IMR-90 (cell line): Measurements from ENCODE around the gene MYO7B. TPM values are rescaled to one million over a fixed set of nuclear protein-coding genes. Genes with fewer than 3 reads are reported as not detected.

Experiments
- ATAC-seq: fragments of 200-7000 bp; cut with Tn5 transposase; 2 replicates; pipeline ENCODE4 v1.9.1; 2020; ENCODE audit warnings: low read depth, mild to moderate bottlenecking, moderate library complexity
- BruUV-seq: library from RNA; stranded (reverse); fragments of 400-500 nt; replicated peaks from 2 replicates; lab custom pipeline; 2021; lab: Mats Ljungman, UMichigan
- CTCF ChIA-PET: fragments of 300-600 bp; formaldehyde crosslinking; extraction: SDS; loops from one replicate; lab custom pipeline; 2021; ENCODE audit warnings: antibody characterized with exemption; lab: Yijun Ruan, JAX
- POLR2A ChIA-PET: fragments of 300-600 bp; sonication (Branson Sonifier 250); formaldehyde crosslinking; loops from one replicate; lab custom pipeline; 2022; ENCODE audit warnings: antibody characterized with exemption; ENCODE audit not compliant: unreplicated experiment; lab: Charles Lee
- DNase-seq: peaks from one replicate; pipeline ENCODE4 v3.0.0; 2013
- H2AFZ ChIP-seq: replicated peaks from 2 replicates; pipeline ENCODE3; 2013; ENCODE audit warnings: low read length, mild to moderate bottlenecking; ENCODE audit not compliant: poor library complexity
- H2AK5ac ChIP-seq: 2 replicates; pipeline ENCODE4 v1.6.1; 2013; ENCODE audit warnings: low read depth, low read length, inconsistent platforms
- H2AK9ac ChIP-seq: replicated peaks from 2 replicates; pipeline ENCODE3; 2013; ENCODE audit warnings: mild to moderate bottlenecking, low read depth, low read length, moderate library complexity; ENCODE audit not compliant: poor library complexity
- H2BK120ac ChIP-seq: 2 replicates; pipeline ENCODE4 v1.6.1; 2013; ENCODE audit warnings: low read depth, low read length, inconsistent platforms
- H2BK15ac ChIP-seq: 3 replicates; pipeline ENCODE4 v1.6.1; 2013; ENCODE audit warnings: low read depth, low read length, inconsistent platforms
- H2BK20ac ChIP-seq: 2 replicates; pipeline ENCODE4 v1.6.1; 2013; ENCODE audit warnings: low read depth, mild to moderate bottlenecking, inconsistent platforms, low read length, moderate library complexity
- H2BK5ac ChIP-seq: 2 replicates; pipeline ENCODE4 v1.6.1; 2013; ENCODE audit warnings: mild to moderate bottlenecking, low read depth, low read length, inconsistent platforms; ENCODE audit not compliant: poor library complexity, severe bottlenecking
- H3K14ac ChIP-seq: replicated peaks from 2 replicates; pipeline ENCODE4 v1.6.1; 2013; ENCODE audit warnings: low read depth, low read length, inconsistent platforms
- H3K18ac ChIP-seq: 2 replicates; pipeline ENCODE4 v1.6.1; 2013; ENCODE audit warnings: low read depth, low read length, control low read depth
- H3K23ac ChIP-seq: 2 replicates; pipeline ENCODE4 v1.6.1; 2013; ENCODE audit warnings: low read depth, low read length, inconsistent platforms
- H3K27ac ChIP-seq: 2 replicates; pipeline ENCODE4 v1.5.1; 2013; ENCODE audit warnings: mild to moderate bottlenecking, control low read depth, low read length; ENCODE audit not compliant: insufficient read depth
- H3K27me3 ChIP-seq: 2 replicates; pipeline ENCODE4 v1.6.1; 2013; ENCODE audit warnings: low read length; ENCODE audit not compliant: control insufficient read depth, insufficient read depth
- H3K36me3 ChIP-seq: 2 replicates; pipeline ENCODE4 v1.6.1; 2013; ENCODE audit warnings: low read length, mixed read lengths; ENCODE audit not compliant: control insufficient read depth, insufficient read depth
- H3K4ac ChIP-seq: 2 replicates; pipeline ENCODE4 v1.6.1; 2013; ENCODE audit warnings: low read depth, low read length, inconsistent platforms
- H3K4me1 ChIP-seq: 2 replicates; pipeline ENCODE4 v1.6.1; 2013; ENCODE audit warnings: low read length, mixed read lengths; ENCODE audit not compliant: control insufficient read depth, insufficient read depth
- H3K4me2 ChIP-seq: 2 replicates; pipeline ENCODE4 v1.6.1; 2013; ENCODE audit warnings: low read depth, mild to moderate bottlenecking, control low read depth, low read length, moderate library complexity
- H3K4me3 ChIP-seq: 2 replicates; pipeline ENCODE4 v1.5.1; 2013; ENCODE audit warnings: low read depth, mild to moderate bottlenecking, control low read depth, low read length, moderate library complexity; ENCODE audit not compliant: insufficient read depth
- H3K56ac ChIP-seq: 2 replicates; pipeline ENCODE4 v1.6.1; 2013; ENCODE audit warnings: low read length, inconsistent platforms; ENCODE audit not compliant: insufficient read depth; ENCODE audit errors: extremely low read depth
- H3K79me1 ChIP-seq, 2 experiments: 2 replicates each; pipeline ENCODE4 v1.6.1; 2013; ENCODE audit warnings: low read length in 2 of 2, inconsistent platforms in 1 of 2, low read depth in 1 of 2
- H3K9ac ChIP-seq: 2 replicates; pipeline ENCODE4 v1.6.1; 2013; ENCODE audit warnings: low read depth, low read length, control low read depth
- H3K9me1 ChIP-seq: 2 replicates; pipeline ENCODE4 v1.6.1; 2013; ENCODE audit warnings: low read length, inconsistent platforms; ENCODE audit not compliant: insufficient read depth
- H3K9me3 ChIP-seq: 2 replicates; pipeline ENCODE4 v1.6.1; 2013; ENCODE audit warnings: low read length; ENCODE audit not compliant: control insufficient read depth, insufficient read depth
- H4K20me1 ChIP-seq: 2 replicates; pipeline ENCODE4 v1.6.1; 2013; ENCODE audit warnings: low read length, inconsistent platforms; ENCODE audit not compliant: insufficient read depth
- H4K5ac ChIP-seq: 2 replicates; pipeline ENCODE4 v1.6.1; 2013; ENCODE audit warnings: mild to moderate bottlenecking, low read depth, low read length, control low read depth
- H4K8ac ChIP-seq, 2 experiments: 2 replicates each; pipeline ENCODE4 v1.6.1; 2013; ENCODE audit warnings: low read depth in 2 of 2, low read length in 2 of 2, control low read depth in 1 of 2, inconsistent platforms in 1 of 2
- H4K91ac ChIP-seq: 2 replicates; pipeline ENCODE4 v1.6.1; 2013; ENCODE audit warnings: low read depth, low read length, inconsistent platforms; ENCODE audit not compliant: insufficient read depth
- CEBPB ChIP-seq: IDR thresholded peaks from 2 replicates; pipeline ENCODE4 v1.6.1; 2012; ENCODE audit warnings: low read depth, low read length, improper control_type of control experiment
- CHD1 ChIP-seq: IDR thresholded peaks from 2 replicates; pipeline ENCODE4 v1.6.1; 2012; ENCODE audit warnings: low read depth, low read length, improper control_type of control experiment
- FOS ChIP-seq: fragments of 150-350 bp; IDR thresholded peaks from 2 replicates; pipeline ENCODE4 v1.6.1; 2016; ENCODE audit warnings: low read depth, low read length
- MAFK ChIP-seq: IDR thresholded peaks from 2 replicates; pipeline ENCODE4 v1.6.1; 2012; ENCODE audit warnings: low read depth, low read length, improper control_type of control experiment
- MAZ ChIP-seq: IDR thresholded peaks from 2 replicates; pipeline ENCODE4 v1.6.1; 2012; ENCODE audit warnings: low read depth, mild to moderate bottlenecking, low read length, improper control_type of control experiment, moderate library complexity, borderline replicate concordance
- MXI1 ChIP-seq: IDR thresholded peaks from 2 replicates; pipeline ENCODE4 v1.6.1; 2012; ENCODE audit warnings: low read depth, mild to moderate bottlenecking, low read length, moderate library complexity, borderline replicate concordance
- NFE2L2 ChIP-seq: fragments of 150-350 bp; IDR thresholded peaks from 2 replicates; pipeline ENCODE4 v1.6.1; 2016; ENCODE audit warnings: low read depth, mild to moderate bottlenecking, low read length
- POLR2A ChIP-seq: IDR thresholded peaks from 2 replicates; pipeline ENCODE4 v1.6.1; 2012; ENCODE audit warnings: mild to moderate bottlenecking, low read depth, low read length
- RAD21 ChIP-seq: IDR thresholded peaks from 2 replicates; pipeline ENCODE4 v1.6.1; 2012; ENCODE audit warnings: low read length, improper control_type of control experiment
- RCOR1 ChIP-seq: IDR thresholded peaks from 2 replicates; pipeline ENCODE4 v1.6.1; 2012; ENCODE audit warnings: mild to moderate bottlenecking, low read length, improper control_type of control experiment; ENCODE audit not compliant: insufficient replicate concordance
- RFX5 ChIP-seq: IDR thresholded peaks from 2 replicates; pipeline ENCODE4 v1.8.0; 2012; ENCODE audit warnings: low read depth, mild to moderate bottlenecking, low read length, moderate library complexity
- SMC3 ChIP-seq: fragments of 150-350 bp; IDR thresholded peaks from 2 replicates; pipeline ENCODE4 v1.6.1; 2016; ENCODE audit warnings: low read depth, mild to moderate bottlenecking, antibody characterized with exemption, low read length, moderate library complexity
- WGBS, 2 experiments: methylation state at CpG; one replicate each; pipeline versions ENCODE4 v1.1.5 to v1.1.7; 2013; ENCODE audit warnings: missing lambda C conversion rate in 2 of 2; ENCODE audit not compliant: insufficient read length in 1 of 2; ENCODE audit errors: extremely low coverage in 2 of 2; 5-methylcytosine and 5-hydroxymethylcytosine counted together
- dilution Hi-C: fragments of 300-500 bp; cut with HindIII; formaldehyde crosslinking; loops from one replicate; pipeline ENCODE4 v1.14.3; 2018; ENCODE audit warnings: low sequenced_read_pairs; ENCODE audit not compliant: unreplicated experiment
- in situ Hi-C: fragments of 300-500 bp; cut with MboI; formaldehyde crosslinking; loops from 3 replicates; pipeline ENCODE4 v1.14.3; 2019; ENCODE audit warnings: low sequenced_read_pairs, inconsistent platforms, mixed read lengths
- intact Hi-C: fragments of 100-400 bp; cut with micrococcal nuclease; formaldehyde crosslinking; loops from 2 replicates; pipeline ENCODE4 v1.10.0; 2022
- polyA plus RNA-seq, 3 experiments: library from polyadenylated mRNA; depleted of rRNA; stranded (reverse); fragments of >200 nt; gene quantifications; 2 replicates each; pipeline ENCODE4 v1.2.3, GENCODE V29; 2012; ENCODE audit warnings: low replicate concordance in 1 of 3
- total RNA-seq: library from RNA; depleted of rRNA; stranded (reverse); fragments of >200 nt; gene quantifications from 2 replicates; pipeline ENCODE4 v1.2.3, GENCODE V29; 2012
- TF ChIP-seq, protein P1 (sequence below): conservative IDR thresholded peaks from 2 replicates; pipeline ENCODE4 v1.5.1; 2012; ENCODE audit warnings: mild to moderate bottlenecking, low read depth, low read length, improper control_type of control experiment
- TF ChIP-seq, protein P2 (sequence below): fragments of 150-350 bp; IDR thresholded peaks from 2 replicates; pipeline ENCODE4 v1.6.1; 2016; ENCODE audit warnings: low read depth, mild to moderate bottlenecking, low read length, moderate library complexity, borderline replicate concordance
- TF ChIP-seq, protein P3 (sequence below): fragments of 150-350 bp; IDR thresholded peaks from 2 replicates; pipeline ENCODE4 v1.6.1; 2017; ENCODE audit warnings: mild to moderate bottlenecking, antibody characterized with exemption, low read length, low read depth

Gene MYO7B
- total and polyA plus RNA-seq, 2 of the 4 experiments (the other 2 are of a cell fraction): 0.18 to 0.46 TPM

DNA sequence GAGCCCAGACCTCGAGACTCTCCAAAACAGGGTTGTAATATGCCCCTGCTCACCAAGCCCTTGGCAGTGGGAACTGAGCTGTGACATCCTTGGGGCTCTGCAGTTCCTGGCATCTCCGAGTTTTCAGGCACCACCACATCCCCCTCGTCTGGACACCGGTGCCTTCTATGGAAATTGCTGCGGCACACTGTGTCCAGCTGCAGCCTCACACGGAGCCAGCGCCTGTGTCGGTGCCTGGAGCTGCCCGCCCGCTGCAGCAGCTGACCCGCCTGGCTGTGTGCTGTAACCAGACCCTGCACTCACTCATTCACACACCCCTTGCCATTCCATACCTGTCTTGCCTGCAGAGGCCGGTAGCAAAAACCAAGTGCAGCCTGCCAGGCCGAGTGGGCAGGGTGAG is 21.0 kb upstream of the MYO7B start:
- Histone ChIP-seq H3K9me3 (no peaks in the 10 kb centered on the region), H3K36me3 (peaks cover 16% of the 10 kb centered on the region), H2AK9ac (no peak overlapping the region), H4K20me1 (peaks cover 61% of the 10 kb centered on the region), H3K4ac (no peak overlapping the region), H2AK5ac (no peak overlapping the region), H4K91ac (no peak overlapping the region), H3K56ac (no peak overlapping the region), H3K4me1 (peaks cover 2% of the 10 kb centered on the region), H3K79me1 (peaks cover 36 to 70% of the 10 kb centered on the region in 2 experiments), H2BK15ac (no peak overlapping the region), H2AFZ (no peak overlapping the region), H4K8ac (no peak overlapping the region), H3K14ac (no peak overlapping the region), H3K27me3 (no peaks in the 10 kb centered on the region), H3K18ac (no peak overlapping the region), H3K23ac (no peak overlapping the region), H3K9ac (no peak overlapping the region), H3K4me3 (no peak overlapping the region), H3K27ac (no peak overlapping the region), H2BK20ac (no peak overlapping the region), H2BK120ac (no peak overlapping the region), H2BK5ac (no peak overlapping the region), H3K4me2 (no peak overlapping the region), H3K9me1 (peaks cover 15% of the 10 kb centered on the region), H4K5ac (no peak overlapping the region)
- CTCF ChIA-PET: no interaction called here
- intact Hi-C loops (no loop called here), dilution Hi-C loops (no loop called here), in situ Hi-C loops (no loop called here)
- TF ChIP-seq SMC3 (no peak), FOS (no peak), POLR2A (no peak), RFX5 (no peak), MXI1 (no peak), MAFK (no peak), CEBPB (no peak), NFE2L2 (no peak), CHD1 (no peak), RAD21 (no peak), RCOR1 (no peak), MAZ (no peak)
- TF ChIP-seq, protein P1, sequence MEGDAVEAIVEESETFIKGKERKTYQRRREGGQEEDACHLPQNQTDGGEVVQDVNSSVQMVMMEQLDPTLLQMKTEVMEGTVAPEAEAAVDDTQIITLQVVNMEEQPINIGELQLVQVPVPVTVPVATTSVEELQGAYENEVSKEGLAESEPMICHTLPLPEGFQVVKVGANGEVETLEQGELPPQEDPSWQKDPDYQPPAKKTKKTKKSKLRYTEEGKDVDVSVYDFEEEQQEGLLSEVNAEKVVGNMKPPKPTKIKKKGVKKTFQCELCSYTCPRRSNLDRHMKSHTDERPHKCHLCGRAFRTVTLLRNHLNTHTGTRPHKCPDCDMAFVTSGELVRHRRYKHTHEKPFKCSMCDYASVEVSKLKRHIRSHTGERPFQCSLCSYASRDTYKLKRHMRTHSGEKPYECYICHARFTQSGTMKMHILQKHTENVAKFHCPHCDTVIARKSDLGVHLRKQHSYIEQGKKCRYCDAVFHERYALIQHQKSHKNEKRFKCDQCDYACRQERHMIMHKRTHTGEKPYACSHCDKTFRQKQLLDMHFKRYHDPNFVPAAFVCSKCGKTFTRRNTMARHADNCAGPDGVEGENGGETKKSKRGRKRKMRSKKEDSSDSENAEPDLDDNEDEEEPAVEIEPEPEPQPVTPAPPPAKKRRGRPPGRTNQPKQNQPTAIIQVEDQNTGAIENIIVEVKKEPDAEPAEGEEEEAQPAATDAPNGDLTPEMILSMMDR: no peak
- TF ChIP-seq, protein P2, sequence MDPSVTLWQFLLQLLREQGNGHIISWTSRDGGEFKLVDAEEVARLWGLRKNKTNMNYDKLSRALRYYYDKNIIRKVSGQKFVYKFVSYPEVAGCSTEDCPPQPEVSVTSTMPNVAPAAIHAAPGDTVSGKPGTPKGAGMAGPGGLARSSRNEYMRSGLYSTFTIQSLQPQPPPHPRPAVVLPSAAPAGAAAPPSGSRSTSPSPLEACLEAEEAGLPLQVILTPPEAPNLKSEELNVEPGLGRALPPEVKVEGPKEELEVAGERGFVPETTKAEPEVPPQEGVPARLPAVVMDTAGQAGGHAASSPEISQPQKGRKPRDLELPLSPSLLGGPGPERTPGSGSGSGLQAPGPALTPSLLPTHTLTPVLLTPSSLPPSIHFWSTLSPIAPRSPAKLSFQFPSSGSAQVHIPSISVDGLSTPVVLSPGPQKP: no peak
- TF ChIP-seq, protein P3, sequence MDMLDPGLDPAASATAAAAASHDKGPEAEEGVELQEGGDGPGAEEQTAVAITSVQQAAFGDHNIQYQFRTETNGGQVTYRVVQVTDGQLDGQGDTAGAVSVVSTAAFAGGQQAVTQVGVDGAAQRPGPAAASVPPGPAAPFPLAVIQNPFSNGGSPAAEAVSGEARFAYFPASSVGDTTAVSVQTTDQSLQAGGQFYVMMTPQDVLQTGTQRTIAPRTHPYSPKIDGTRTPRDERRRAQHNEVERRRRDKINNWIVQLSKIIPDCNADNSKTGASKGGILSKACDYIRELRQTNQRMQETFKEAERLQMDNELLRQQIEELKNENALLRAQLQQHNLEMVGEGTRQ: no peak
- no TSS peak for BruUV-seq
- WGBS, 2 experiments: 91% methylated on average over 5 of the region's 13 CpGs; no CpG with 5 or more reads in 1 of the 2 experiments
- DNase-seq (no peak), ATAC-seq (no peak)
- POLR2A ChIA-PET: no interaction called here
